ENCODE results near the gene REL.
"Not testable (repeated sequence)": the region's sequence is repeated elsewhere in the genome, so short reads cannot be mapped to it uniquely, and the experiment has no call there.

REL gene

GRCh38 chr2:60881047-60881932 lies at the start of gene REL:
Gene REL, plus strand, starts transcription at chr2:60881574. Its CDS starts 267 bp downstream, at chr2:60881841.
- peak; percentile 90 for DNase-seq

- no peak for DNase-seq
Observed at GRCh38 chr2:60831921-60832320, 49.5 kb upstream of the REL start.

- DNase-seq: no peak
Observed at GRCh38 chr2:60832621-60833020, 48.8 kb upstream of the REL start.

- DNase-seq: no peak
Observed at GRCh38 chr2:60834270-60834717, 47.1 kb upstream of the REL start.

- DNase-seq: no peak
Observed at GRCh38 chr2:60836491-60836890, 44.9 kb upstream of the REL start.

- DNase-seq: no peak
Observed at GRCh38 chr2:60837123-60837522, 44.3 kb upstream of the REL start.

GRCh38 chr2:60838481-60838880 lies 42.9 kb upstream of the REL start:
- DNase-seq: no peak

- DNase-seq: no peak
Observed at GRCh38 chr2:60839126-60839813, 42.1 kb upstream of the REL start.

- DNase-seq: no peak
Observed at GRCh38 chr2:60840880-60841279, 40.5 kb upstream of the REL start.

GRCh38 chr2:60843006-60843405 lies 38.4 kb upstream of the REL start:
- no peak for DNase-seq

- no peak for DNase-seq
Observed at GRCh38 chr2:60844105-60844504, 37.3 kb upstream of the REL start.

GRCh38 chr2:60847854-60848253 lies 33.5 kb upstream of the REL start:
- no peak for DNase-seq

GRCh38 chr2:60849187-60849586 lies 32.2 kb upstream of the REL start:
- no peak for DNase-seq

GRCh38 chr2:60852282-60852860 lies 29.0 kb upstream of the REL start:
- DNase-seq: no peak

- no peak for DNase-seq
Observed at GRCh38 chr2:60853531-60853930, 27.8 kb upstream of the REL start.

GRCh38 chr2:60855989-60856669 lies 25.2 kb upstream of the REL start:
- DNase-seq: no peak

GRCh38 chr2:60857056-60857455 lies 24.3 kb upstream of the REL start:
- DNase-seq: no peak

GRCh38 chr2:60858897-60859311 lies 22.5 kb upstream of the REL start:
- DNase-seq: no peak

- DNase-seq: no peak
Observed at GRCh38 chr2:60861736-60862135, 19.6 kb upstream of the REL start.

- no peak for DNase-seq
Observed at GRCh38 chr2:60862642-60863041, 18.7 kb upstream of the REL start.

- not testable (repeated sequence) for DNase-seq
Observed at GRCh38 chr2:60865361-60865760, 16.0 kb upstream of the REL start.

- DNase-seq: no peak
Observed at GRCh38 chr2:60867007-60867406, 14.4 kb upstream of the REL start.

GRCh38 chr2:60867848-60868247 lies 13.5 kb upstream of the REL start:
- DNase-seq: no peak
